ENCODE data around the gene SLC8A1.

Gene SLC8A1

GRCh38 chr2:40108851-40109250, 343.0 kb downstream of the SLC8A1 start:
- DNase-seq (ENCODE audit: extremely low read depth, low read depth) = no peak
- TF ChIP-seq CTCF (IDR thresholded peaks at IDR 0.05; ENCODE audit: low read depth, low read length) = no peak

- no peak for DNase-seq (ENCODE audit: extremely low read depth, low read depth)
- no peak for TF ChIP-seq CTCF (IDR thresholded peaks at IDR 0.05; ENCODE audit: low read depth, low read length)
Observed at GRCh38 chr2:40106061-40106460, 345.8 kb downstream of the SLC8A1 start.

GRCh38 chr2:40105593-40105992, 346.3 kb downstream of the SLC8A1 start:
- TF ChIP-seq CTCF (IDR thresholded peaks at IDR 0.05; ENCODE audit: low read depth, low read length) = no peak
- peak; percentile 73 for DNase-seq (ENCODE audit: extremely low read depth, low read depth)

GRCh38 chr2:40103590-40103989, 348.3 kb downstream of the SLC8A1 start:
- DNase-seq (ENCODE audit: extremely low read depth, low read depth) = peak; percentile 62
- no peak for TF ChIP-seq CTCF (IDR thresholded peaks at IDR 0.05; ENCODE audit: low read depth, low read length)

GRCh38 chr2:40103163-40103562, 348.7 kb downstream of the SLC8A1 start:
- TF ChIP-seq CTCF (IDR thresholded peaks at IDR 0.05; ENCODE audit: low read depth, low read length) = no peak
- no peak for DNase-seq (ENCODE audit: extremely low read depth, low read depth)

- no peak for DNase-seq (ENCODE audit: extremely low read depth, low read depth)
- no peak for TF ChIP-seq CTCF (IDR thresholded peaks at IDR 0.05; ENCODE audit: low read depth, low read length)
Observed at GRCh38 chr2:40102447-40102846, 349.4 kb downstream of the SLC8A1 start.

- no peak for DNase-seq (ENCODE audit: extremely low read depth, low read depth)
- TF ChIP-seq CTCF (IDR thresholded peaks at IDR 0.05; ENCODE audit: low read depth, low read length) = no peak
Observed at GRCh38 chr2:40101131-40101575, 350.7 kb downstream of the SLC8A1 start.

All from AG09319 (cell line).